Thoracic aorta (tissue), 2 donors: ENCODE results near the gene BDKRB2. TPM values are rescaled to one million over a fixed set of nuclear protein-coding genes. Genes with fewer than 3 reads are reported as not detected.

ENCODE experiments used
- ATAC-seq: fragments of 150-250 bp; one replicate; pipeline ENCODE4 v1.8.0; 2017; ENCODE audit warnings: low read depth; ENCODE audit not compliant: insufficient number of reproducible peaks, low FRiP score
- DNase-seq: peaks from one replicate; pipeline ENCODE4 v3.0.0-alpha.2; 2020; ENCODE audit warnings: low spot score
- H3K27ac ChIP-seq, 2 donors: fragments of 200-600 bp; sonication (generic); 1 replicate in 1 of 2; 2 replicates in 1 of 2; pipeline ENCODE4 v1.5.1; 2016; ENCODE audit warnings: mild to moderate bottlenecking in 2 of 2, moderate library complexity in 2 of 2
- H3K27me3 ChIP-seq: fragments of 200-600 bp; sonication (generic); replicated peaks from 2 replicates; pipeline ENCODE4 v1.6.0; 2016; ENCODE audit warnings: mild to moderate bottlenecking; ENCODE audit not compliant: insufficient read depth
- H3K36me3 ChIP-seq: fragments of 200-600 bp; sonication (generic); one replicate; pipeline ENCODE4 v1.5.1; 2016
- H3K4me1 ChIP-seq, 2 donors: fragments of 200-600 bp; sonication (generic); 1 replicate in 1 of 2; 2 replicates in 1 of 2; pipeline versions ENCODE4 v1.5.1 to v1.6.0; 2016; ENCODE audit warnings: low read depth in 2 of 2, mild to moderate bottlenecking in 1 of 2; ENCODE audit not compliant: control insufficient read depth in 1 of 2
- H3K4me3 ChIP-seq: fragments of 200-600 bp; sonication (generic); 2 replicates; pipeline ENCODE4 v1.5.1; 2016; ENCODE audit warnings: mild to moderate bottlenecking
- H3K9me3 ChIP-seq: fragments of 200-600 bp; sonication (generic); 2 replicates; pipeline ENCODE4 v1.5.1; 2016
- total RNA-seq, 2 donors: library from RNA; depleted of rRNA; stranded (reverse); fragments of >200 nt; gene quantifications; one replicate each; pipeline versions ENCODE4 v1.1.0 to v1.2.3, GENCODE V29; 2016
- TF ChIP-seq, protein P1 (sequence below): fragments of 200-600 bp; sonication (generic); IDR thresholded peaks from one replicate; pipeline ENCODE4 v1.5.1; 2019; ENCODE audit warnings: antibody characterized with exemption

BDKRB2 gene
- total RNA-seq, 2 donors from 2014 or later: 2.6 to 14.3 TPM

DNA sequence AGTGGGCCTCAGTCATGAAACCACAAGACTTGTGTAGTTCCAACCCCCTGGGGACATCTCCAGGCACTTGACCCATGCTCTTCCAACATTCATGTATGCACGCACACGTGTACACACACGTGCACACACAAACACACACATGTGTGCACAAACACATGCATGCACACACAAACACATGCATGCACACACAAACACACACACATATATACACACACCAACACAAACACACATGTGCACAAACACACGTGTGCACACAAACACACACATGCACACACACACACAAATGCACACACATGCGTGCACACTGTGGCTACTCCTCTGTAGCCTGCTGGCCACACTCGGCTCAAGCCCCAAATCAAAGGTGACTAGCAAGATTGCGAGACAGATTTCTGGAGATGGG lies 22.8 kb downstream of the BDKRB2 start:
- TF ChIP-seq, protein P1, sequence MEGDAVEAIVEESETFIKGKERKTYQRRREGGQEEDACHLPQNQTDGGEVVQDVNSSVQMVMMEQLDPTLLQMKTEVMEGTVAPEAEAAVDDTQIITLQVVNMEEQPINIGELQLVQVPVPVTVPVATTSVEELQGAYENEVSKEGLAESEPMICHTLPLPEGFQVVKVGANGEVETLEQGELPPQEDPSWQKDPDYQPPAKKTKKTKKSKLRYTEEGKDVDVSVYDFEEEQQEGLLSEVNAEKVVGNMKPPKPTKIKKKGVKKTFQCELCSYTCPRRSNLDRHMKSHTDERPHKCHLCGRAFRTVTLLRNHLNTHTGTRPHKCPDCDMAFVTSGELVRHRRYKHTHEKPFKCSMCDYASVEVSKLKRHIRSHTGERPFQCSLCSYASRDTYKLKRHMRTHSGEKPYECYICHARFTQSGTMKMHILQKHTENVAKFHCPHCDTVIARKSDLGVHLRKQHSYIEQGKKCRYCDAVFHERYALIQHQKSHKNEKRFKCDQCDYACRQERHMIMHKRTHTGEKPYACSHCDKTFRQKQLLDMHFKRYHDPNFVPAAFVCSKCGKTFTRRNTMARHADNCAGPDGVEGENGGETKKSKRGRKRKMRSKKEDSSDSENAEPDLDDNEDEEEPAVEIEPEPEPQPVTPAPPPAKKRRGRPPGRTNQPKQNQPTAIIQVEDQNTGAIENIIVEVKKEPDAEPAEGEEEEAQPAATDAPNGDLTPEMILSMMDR: no peak
- no peaks in the 10 kb centered on the region for H3K36me3 ChIP-seq
- ATAC-seq (no peak), DNase-seq (no peak)
- H3K27me3 ChIP-seq: no peaks in the 10 kb centered on the region
- no peaks in the 10 kb centered on the region for H3K4me1 ChIP-seq
- H3K9me3 ChIP-seq: no peaks in the 10 kb centered on the region
- H3K4me3 ChIP-seq: no peak overlapping the region
- H3K27ac ChIP-seq: no peak overlapping the region

DNA sequence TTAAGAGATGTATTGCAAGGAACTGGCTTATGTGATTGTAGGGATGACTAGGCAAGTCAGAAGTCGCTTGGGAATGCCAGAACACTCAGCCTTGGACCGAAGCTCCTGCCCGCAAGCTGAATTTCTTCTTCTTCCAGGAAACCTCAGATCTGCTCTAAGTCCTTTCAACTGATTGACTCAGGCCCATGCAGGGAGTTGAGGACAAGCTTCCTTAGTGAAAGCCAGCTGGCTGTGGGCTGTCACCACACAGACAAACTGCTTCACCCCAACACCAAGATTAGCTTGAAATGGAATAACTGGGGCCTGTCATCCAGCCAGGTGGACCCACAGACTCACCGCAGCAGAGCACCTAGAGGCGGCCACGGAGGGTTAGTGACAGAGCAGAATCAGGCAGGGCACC lies 24.7 kb downstream of the BDKRB2 start:
- Histone ChIP-seq H3K36me3 (no peaks in the 10 kb centered on the region), H3K4me3 (no peak overlapping the region), H3K9me3 (no peaks in the 10 kb centered on the region), H3K4me1 (no peaks in the 10 kb centered on the region), H3K27me3 (no peaks in the 10 kb centered on the region), H3K27ac (no peak overlapping the region)
- TF ChIP-seq, protein P1: no peak
- ATAC-seq (no peak), DNase-seq (no peak)

DNA sequence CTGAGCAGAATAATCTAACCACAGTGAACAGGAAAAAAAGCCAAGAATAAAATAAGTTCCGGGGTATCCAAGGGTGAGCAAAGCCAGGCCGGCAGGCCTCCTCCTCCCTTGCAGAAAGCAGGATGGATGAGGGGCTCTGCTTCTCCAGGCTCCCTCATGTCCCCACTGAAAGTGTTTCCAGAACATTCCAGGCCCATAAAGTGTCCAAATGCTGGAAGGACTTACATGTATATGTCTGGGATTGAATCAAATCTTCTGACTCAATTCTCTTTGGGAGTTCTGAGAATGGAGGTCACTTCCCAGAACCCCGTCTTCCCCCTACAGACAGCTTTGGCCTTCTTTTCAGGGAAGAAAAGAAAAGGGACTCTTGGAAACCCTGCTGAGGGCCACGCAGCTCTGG lies 26.4 kb downstream of the BDKRB2 start:
- Histone ChIP-seq H3K27ac (no peak overlapping the region), H3K9me3 (no peaks in the 10 kb centered on the region), H3K4me1 (no peaks in the 10 kb centered on the region), H3K27me3 (no peaks in the 10 kb centered on the region), H3K36me3 (no peaks in the 10 kb centered on the region), H3K4me3 (no peak overlapping the region)
- ATAC-seq (no peak), DNase-seq (no peak)
- TF ChIP-seq, protein P1: no peak

DNA sequence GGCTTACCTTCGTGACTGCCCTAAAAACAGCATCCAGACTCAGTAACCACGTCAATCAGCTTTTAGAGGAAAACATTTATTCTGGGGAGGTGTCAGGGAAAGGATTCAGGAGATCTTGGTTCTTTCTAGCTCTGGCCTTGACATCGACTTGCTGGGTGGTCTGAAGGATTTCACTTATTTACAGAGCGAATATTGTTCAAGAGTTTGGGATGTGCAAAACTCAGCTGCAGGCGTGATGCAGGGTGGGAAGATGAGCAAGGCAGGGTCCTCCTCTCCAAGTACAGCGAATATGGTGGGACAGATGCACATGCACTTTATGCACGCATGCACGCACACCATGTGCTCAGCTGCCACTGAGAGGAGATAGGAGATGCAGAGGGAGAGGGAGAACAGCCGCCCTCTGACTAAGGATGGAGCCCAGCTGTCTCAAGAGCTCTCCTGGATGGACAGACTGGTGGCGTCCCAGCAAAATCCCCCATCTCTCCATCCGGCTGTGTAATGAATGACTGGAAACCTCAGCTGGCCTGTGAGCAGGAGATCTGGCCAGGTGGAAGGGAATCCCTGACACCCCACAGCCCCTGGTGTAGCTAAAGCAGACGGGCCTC lies 27.0 kb downstream of the BDKRB2 start:
- no peaks in the 10 kb centered on the region for H3K27me3 ChIP-seq
- TF ChIP-seq, protein P1: no peak
- no peaks in the 10 kb centered on the region for H3K4me1 ChIP-seq
- H3K4me3 ChIP-seq: no peak overlapping the region
- no peaks in the 10 kb centered on the region for H3K9me3 ChIP-seq
- ATAC-seq (no peak), DNase-seq (no peak)
- H3K36me3 ChIP-seq: no peaks in the 10 kb centered on the region
- H3K27ac ChIP-seq: no peak overlapping the region

DNA sequence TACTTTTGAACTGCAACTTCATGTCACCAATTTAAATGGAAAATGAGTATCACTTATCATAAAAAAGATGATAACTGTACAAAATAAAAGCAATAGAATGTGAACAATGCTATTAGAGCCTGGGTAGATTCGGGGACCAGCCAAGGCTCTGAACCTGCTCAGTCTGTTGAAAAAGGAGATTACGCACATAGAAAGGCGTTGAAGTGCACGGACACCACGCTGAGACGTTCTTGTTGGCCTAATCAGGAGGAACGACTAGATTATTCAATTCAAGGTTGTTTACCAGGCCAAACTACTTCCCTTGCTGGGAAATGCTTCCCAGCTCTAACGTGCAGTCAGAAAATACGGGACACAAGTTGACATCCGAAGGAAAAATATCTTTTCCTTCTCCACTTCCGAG lies 27.9 kb downstream of the BDKRB2 start:
- Histone ChIP-seq H3K4me3 (no peak overlapping the region), H3K9me3 (no peaks in the 10 kb centered on the region), H3K4me1 (no peaks in the 10 kb centered on the region), H3K27ac (no peak overlapping the region), H3K36me3 (no peaks in the 10 kb centered on the region), H3K27me3 (no peaks in the 10 kb centered on the region)
- TF ChIP-seq, protein P1: no peak
- ATAC-seq (no peak), DNase-seq (no peak)
